ENCODE data around the gene AVEN. TPM values are rescaled to one million over a fixed set of nuclear protein-coding genes. Genes with fewer than 3 reads are reported as not detected.

Gene AVEN
- total RNA-seq, 3 donors from 2014 or later, result 13.5 to 18.4 (median 13.8) TPM

GRCh38 chr15:33858836-33859235, 180.2 kb downstream of the AVEN start:
- no peaks in the 10 kb centered on the region for H3K4me1 ChIP-seq
- TF ChIP-seq POLR2A (IDR thresholded peaks at IDR 0.05), result no peak
- TF ChIP-seq POLR2AphosphoS5 (IDR thresholded peaks at IDR 0.05), result no peak
- no peak for TF ChIP-seq CTCF (IDR thresholded peaks at IDR 0.05)
- H3K36me3 ChIP-seq, result no peaks in the 10 kb centered on the region
- H3K9me3 ChIP-seq, result no peaks in the 10 kb centered on the region
- no peak overlapping the region for H3K27ac ChIP-seq
- DNase-seq (ENCODE audit: low spot score in 2 of 2), result no peak
- no peak overlapping the region for H3K4me3 ChIP-seq
- H3K27me3 ChIP-seq, result no peaks in the 10 kb centered on the region
- intact Hi-C loops (cut with DNase I; ENCODE audit: low total_unique reads), result no loop called here

- H3K9me3 ChIP-seq, result no peaks in the 10 kb centered on the region
- no peaks in the 10 kb centered on the region for H3K27me3 ChIP-seq
- TF ChIP-seq CTCF (IDR thresholded peaks at IDR 0.05) (no peak), POLR2AphosphoS5 (IDR thresholded peaks at IDR 0.05) (no peak), POLR2A (IDR thresholded peaks at IDR 0.05) (no peak)
- intact Hi-C loops (cut with DNase I; ENCODE audit: low total_unique reads), result no loop called here
- H3K4me1 ChIP-seq, result no peaks in the 10 kb centered on the region
- no peak overlapping the region for H3K27ac ChIP-seq
- H3K4me3 ChIP-seq, result no peak overlapping the region
- no peaks in the 10 kb centered on the region for H3K36me3 ChIP-seq
- no peak for DNase-seq (ENCODE audit: low spot score in 2 of 2)
These were observed 181.3 kb downstream of the AVEN start for GRCh38 chr15:33857726-33858125.

GRCh38 chr15:33852570-33852969, 186.4 kb downstream of the AVEN start:
- Histone ChIP-seq H3K27me3 (no peaks in the 10 kb centered on the region), H3K4me3 (no peak overlapping the region), H3K36me3 (no peaks in the 10 kb centered on the region), H3K9me3 (no peaks in the 10 kb centered on the region), H3K4me1 (no peaks in the 10 kb centered on the region), H3K27ac (no peak overlapping the region)
- no peak for DNase-seq (ENCODE audit: low spot score in 2 of 2)
- intact Hi-C loops (cut with DNase I; ENCODE audit: low total_unique reads), result no loop called here
- TF ChIP-seq POLR2AphosphoS5 (IDR thresholded peaks at IDR 0.05) (no peak), POLR2A (IDR thresholded peaks at IDR 0.05) (no peak), CTCF (IDR thresholded peaks at IDR 0.05) (no peak)

GRCh38 chr15:33852094-33852493, 186.9 kb downstream of the AVEN start:
- intact Hi-C loops (cut with DNase I; ENCODE audit: low total_unique reads), result no loop called here
- no peak for DNase-seq (ENCODE audit: low spot score in 2 of 2)
- no peak overlapping the region for H3K27ac ChIP-seq

GRCh38 chr15:33851079-33851478, 187.9 kb downstream of the AVEN start:
- Histone ChIP-seq H3K36me3 (no peaks in the 10 kb centered on the region), H3K27ac (no peak overlapping the region), H3K4me1 (no peaks in the 10 kb centered on the region), H3K27me3 (no peaks in the 10 kb centered on the region), H3K4me3 (no peak overlapping the region), H3K9me3 (no peaks in the 10 kb centered on the region)
- intact Hi-C loops (cut with DNase I; ENCODE audit: low total_unique reads), result no loop called here
- TF ChIP-seq POLR2A (IDR thresholded peaks at IDR 0.05), result no peak
- no peak for TF ChIP-seq CTCF (IDR thresholded peaks at IDR 0.05)
- TF ChIP-seq POLR2AphosphoS5 (IDR thresholded peaks at IDR 0.05), result no peak
- DNase-seq (ENCODE audit: low spot score in 2 of 2), result no peak

More at GRCh38 chr15:33852094-33852493, 186.9 kb downstream of the AVEN start:
- no peaks in the 10 kb centered on the region for H3K27me3 ChIP-seq
- H3K4me1 ChIP-seq, result no peaks in the 10 kb centered on the region
- H3K9me3 ChIP-seq, result no peaks in the 10 kb centered on the region
- H3K4me3 ChIP-seq, result no peak overlapping the region
- H3K36me3 ChIP-seq, result no peaks in the 10 kb centered on the region
- TF ChIP-seq POLR2A (IDR thresholded peaks at IDR 0.05) (no peak), POLR2AphosphoS5 (IDR thresholded peaks at IDR 0.05) (no peak)

GRCh38 chr15:33848011-33848410, 191.0 kb downstream of the AVEN start:
- TF ChIP-seq POLR2AphosphoS5 (IDR thresholded peaks at IDR 0.05) (no peak), POLR2A (IDR thresholded peaks at IDR 0.05) (no peak), CTCF (IDR thresholded peaks at IDR 0.05) (no peak)
- H3K36me3 ChIP-seq, result no peaks in the 10 kb centered on the region
- no peak overlapping the region for H3K4me3 ChIP-seq
- H3K4me1 ChIP-seq, result no peaks in the 10 kb centered on the region
- no peaks in the 10 kb centered on the region for H3K9me3 ChIP-seq
- no peak overlapping the region for H3K27ac ChIP-seq
- no peak for DNase-seq (ENCODE audit: low spot score in 2 of 2)
- no peaks in the 10 kb centered on the region for H3K27me3 ChIP-seq
- intact Hi-C loops (cut with DNase I; ENCODE audit: low total_unique reads), result no loop called here

Data from breast epithelium (tissue), 4 donors.